ENCODE results near the gene TCTA. TPM values are rescaled to one million over a fixed set of nuclear protein-coding genes. Genes with fewer than 3 reads are reported as not detected.

TCTA gene
- total and polyA plus RNA-seq, 2 donors (not counting 1 experiment from before 2014, with no cell fraction given): 46.4 to 55.9 TPM

DNA sequence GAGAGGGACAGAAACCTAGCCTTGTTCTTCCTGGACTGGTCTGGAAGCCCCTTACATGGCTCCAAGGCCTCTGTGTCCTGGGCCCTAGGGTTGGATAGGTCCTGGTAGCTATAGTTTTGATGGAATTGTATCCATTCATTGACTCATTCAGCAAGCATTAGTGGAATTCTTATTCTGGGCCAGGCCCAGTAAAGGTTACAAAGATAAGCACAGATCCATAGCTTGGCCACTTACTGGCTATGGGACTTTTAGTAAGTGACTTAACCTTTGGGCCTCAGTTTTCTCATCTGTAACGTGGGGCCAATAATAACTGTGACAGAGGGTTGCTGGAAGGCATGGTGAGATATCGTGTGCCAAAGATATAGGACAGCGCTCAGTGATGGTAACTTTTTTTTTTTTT, 44.2 kb downstream of the TCTA start:
- Mint-ChIP-seq H3K27ac (no peak overlapping the region), H3K4me1 (no peaks in the 10 kb centered on the region), H3K27me3 (no peaks in the 10 kb centered on the region), H3K4me3 (no peak overlapping the region), H3K9me3 (ENCODE audit: insufficient read depth) (no peaks in the 10 kb centered on the region)
- ChIA-PET POLR2A (no interaction called here), CTCF (no interaction called here)
- no peaks in the 10 kb centered on the region for H3K9me3 ChIP-seq (ENCODE audit: control extremely low read depth in 1 of 3, control insufficient read depth in 2 of 3, insufficient read depth in 1 of 3, low read length in 2 of 3)
- no peak overlapping the region for H3K27ac ChIP-seq (ENCODE audit: low read length in 2 of 2)
- H2AFZ ChIP-seq (ENCODE audit: insufficient read depth, low read depth, low read length, poor library complexity, severe bottlenecking): no peak overlapping the region
- H3K79me2 ChIP-seq (ENCODE audit: control insufficient read depth, insufficient read depth, low read length): no peaks in the 10 kb centered on the region
- DNase-seq: no peak
- WGBS (ENCODE audit: insufficient coverage): 100% methylated on average over 2 of the region's 3 CpGs
- no peaks in the 10 kb centered on the region for H3K27me3 ChIP-seq (replicated peaks in 1 of 4; ENCODE audit: control extremely low read depth in 1 of 4, control insufficient read depth in 3 of 4, insufficient read depth in 4 of 4, low read length in 3 of 4)
- no peak for ATAC-seq (ENCODE audit: low read depth)
- no peaks in the 10 kb centered on the region for H3K36me3 ChIP-seq (replicated peaks in 1 of 2; ENCODE audit: control extremely low read depth in 1 of 2, control insufficient read depth in 1 of 2, extremely low read depth in 1 of 2, insufficient read depth in 2 of 2, low read length in 1 of 2)
- H4K20me1 ChIP-seq (ENCODE audit: control insufficient read depth, insufficient read depth, low read length, poor library complexity, severe bottlenecking): no peaks in the 10 kb centered on the region
- H3K4me1 ChIP-seq (ENCODE audit: control insufficient read depth in 2 of 2, insufficient read depth in 2 of 2, low read length in 2 of 2): no peaks in the 10 kb centered on the region
- H3K4me3 ChIP-seq (ENCODE audit: control extremely low read depth in 1 of 5, extremely low read depth in 1 of 5, insufficient read depth in 1 of 5, low read depth in 2 of 5, low read length in 4 of 5): no peak overlapping the region
- TF ChIP-seq, protein P1, sequence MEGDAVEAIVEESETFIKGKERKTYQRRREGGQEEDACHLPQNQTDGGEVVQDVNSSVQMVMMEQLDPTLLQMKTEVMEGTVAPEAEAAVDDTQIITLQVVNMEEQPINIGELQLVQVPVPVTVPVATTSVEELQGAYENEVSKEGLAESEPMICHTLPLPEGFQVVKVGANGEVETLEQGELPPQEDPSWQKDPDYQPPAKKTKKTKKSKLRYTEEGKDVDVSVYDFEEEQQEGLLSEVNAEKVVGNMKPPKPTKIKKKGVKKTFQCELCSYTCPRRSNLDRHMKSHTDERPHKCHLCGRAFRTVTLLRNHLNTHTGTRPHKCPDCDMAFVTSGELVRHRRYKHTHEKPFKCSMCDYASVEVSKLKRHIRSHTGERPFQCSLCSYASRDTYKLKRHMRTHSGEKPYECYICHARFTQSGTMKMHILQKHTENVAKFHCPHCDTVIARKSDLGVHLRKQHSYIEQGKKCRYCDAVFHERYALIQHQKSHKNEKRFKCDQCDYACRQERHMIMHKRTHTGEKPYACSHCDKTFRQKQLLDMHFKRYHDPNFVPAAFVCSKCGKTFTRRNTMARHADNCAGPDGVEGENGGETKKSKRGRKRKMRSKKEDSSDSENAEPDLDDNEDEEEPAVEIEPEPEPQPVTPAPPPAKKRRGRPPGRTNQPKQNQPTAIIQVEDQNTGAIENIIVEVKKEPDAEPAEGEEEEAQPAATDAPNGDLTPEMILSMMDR (IDR thresholded peaks at IDR 0.05): no peak
- no peak for TF ChIP-seq EZH2 (IDR thresholded peaks at IDR 0.05; ENCODE audit: borderline replicate concordance, insufficient read depth, low read depth, low read length, poor library complexity, severe bottlenecking)
- no peak overlapping the region for H3K4me2 ChIP-seq (replicated peaks; ENCODE audit: low read depth, low read length, poor library complexity, severe bottlenecking)
- intact Hi-C loops (cut with micrococcal nuclease): no loop called here
- no peak overlapping the region for H3K9ac ChIP-seq (ENCODE audit: low read length)

GRCh38 chr3:49460188-49460890, 48.1 kb downstream of the TCTA start:
- intact Hi-C loops (cut with micrococcal nuclease): no loop called here
- WGBS (ENCODE audit: insufficient coverage): 91% methylated on average over 1 of the region's 2 CpGs
- Mint-ChIP-seq H3K4me1 (no peaks in the 10 kb centered on the region), H3K27ac (no peak overlapping the region), H3K4me3 (no peak overlapping the region), H3K27me3 (no peaks in the 10 kb centered on the region), H3K9me3 (ENCODE audit: insufficient read depth) (no peaks in the 10 kb centered on the region)
- Histone ChIP-seq H4K20me1 (ENCODE audit: control insufficient read depth, insufficient read depth, low read length, poor library complexity, severe bottlenecking) (no peaks in the 10 kb centered on the region), H3K4me3 (ENCODE audit: control extremely low read depth in 1 of 5, extremely low read depth in 1 of 5, insufficient read depth in 1 of 5, low read depth in 2 of 5, low read length in 4 of 5) (no peak overlapping the region), H3K9ac (ENCODE audit: low read length) (no peak overlapping the region), H3K36me3 (replicated peaks in 1 of 2; ENCODE audit: control extremely low read depth in 1 of 2, control insufficient read depth in 1 of 2, extremely low read depth in 1 of 2, insufficient read depth in 2 of 2, low read length in 1 of 2) (no peaks in the 10 kb centered on the region), H3K79me2 (ENCODE audit: control insufficient read depth, insufficient read depth, low read length) (no peaks in the 10 kb centered on the region), H3K4me1 (ENCODE audit: control insufficient read depth in 2 of 2, insufficient read depth in 2 of 2, low read length in 2 of 2) (no peaks in the 10 kb centered on the region), H3K27ac (ENCODE audit: low read length in 2 of 2) (no peak overlapping the region), H2AFZ (ENCODE audit: insufficient read depth, low read depth, low read length, poor library complexity, severe bottlenecking) (no peak overlapping the region), H3K4me2 (replicated peaks; ENCODE audit: low read depth, low read length, poor library complexity, severe bottlenecking) (no peak overlapping the region), H3K9me3 (ENCODE audit: control extremely low read depth in 1 of 3, control insufficient read depth in 2 of 3, insufficient read depth in 1 of 3, low read length in 2 of 3) (no peaks in the 10 kb centered on the region), H3K27me3 (replicated peaks in 1 of 4; ENCODE audit: control extremely low read depth in 1 of 4, control insufficient read depth in 3 of 4, insufficient read depth in 4 of 4, low read length in 3 of 4) (no peaks in the 10 kb centered on the region)
- POLR2A ChIA-PET: interaction anchor here (1.0 kb wide), 1 partner anchor 9 kb away, joined by 3 read pairs; the partner anchor contains the start of gene DAG1
- DNase-seq (no peak), ATAC-seq (ENCODE audit: low read depth) (no peak)
- CTCF ChIA-PET: interaction anchor here (0.7 kb wide), 1 partner anchor 11 kb away, joined by 3 read pairs; no protein-coding TSS in a partner anchor
- no peak for TF ChIP-seq EZH2 (IDR thresholded peaks at IDR 0.05; ENCODE audit: borderline replicate concordance, insufficient read depth, low read depth, low read length, poor library complexity, severe bottlenecking)
- TF ChIP-seq, protein P1 (IDR thresholded peaks at IDR 0.05): no peak

Measured in B cell (primary cell).